Measurements from ENCODE around the gene FGF7.

DNA sequence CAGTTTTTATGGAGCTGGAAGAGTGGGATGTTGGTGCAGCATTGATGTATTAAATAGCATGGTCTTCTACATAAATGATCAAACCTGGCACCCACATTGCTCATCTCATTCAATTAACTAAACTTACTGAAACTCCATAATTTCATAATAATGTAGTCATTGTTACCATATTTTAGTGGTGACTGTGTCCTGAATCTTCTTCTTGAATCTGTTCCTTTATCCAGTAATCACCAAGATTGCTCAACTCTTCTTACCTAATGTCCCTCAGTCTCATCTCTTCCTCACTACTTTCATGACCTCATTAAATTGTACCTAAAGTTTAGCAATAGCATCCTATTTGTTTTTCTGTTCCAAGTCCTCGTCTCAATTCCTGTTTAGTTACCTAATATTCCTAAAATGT, 69.8 kb downstream of the FGF7 start:
- TF ChIP-seq, protein P1, sequence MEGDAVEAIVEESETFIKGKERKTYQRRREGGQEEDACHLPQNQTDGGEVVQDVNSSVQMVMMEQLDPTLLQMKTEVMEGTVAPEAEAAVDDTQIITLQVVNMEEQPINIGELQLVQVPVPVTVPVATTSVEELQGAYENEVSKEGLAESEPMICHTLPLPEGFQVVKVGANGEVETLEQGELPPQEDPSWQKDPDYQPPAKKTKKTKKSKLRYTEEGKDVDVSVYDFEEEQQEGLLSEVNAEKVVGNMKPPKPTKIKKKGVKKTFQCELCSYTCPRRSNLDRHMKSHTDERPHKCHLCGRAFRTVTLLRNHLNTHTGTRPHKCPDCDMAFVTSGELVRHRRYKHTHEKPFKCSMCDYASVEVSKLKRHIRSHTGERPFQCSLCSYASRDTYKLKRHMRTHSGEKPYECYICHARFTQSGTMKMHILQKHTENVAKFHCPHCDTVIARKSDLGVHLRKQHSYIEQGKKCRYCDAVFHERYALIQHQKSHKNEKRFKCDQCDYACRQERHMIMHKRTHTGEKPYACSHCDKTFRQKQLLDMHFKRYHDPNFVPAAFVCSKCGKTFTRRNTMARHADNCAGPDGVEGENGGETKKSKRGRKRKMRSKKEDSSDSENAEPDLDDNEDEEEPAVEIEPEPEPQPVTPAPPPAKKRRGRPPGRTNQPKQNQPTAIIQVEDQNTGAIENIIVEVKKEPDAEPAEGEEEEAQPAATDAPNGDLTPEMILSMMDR (IDR thresholded peaks at IDR 0.05): no peak
- TF ChIP-seq POLR2A (IDR thresholded peaks at IDR 0.05): no peak

All from testis (tissue), 2 donors.